Adrenal gland (tissue), 12 donors: ENCODE results near the gene RIPOR1. TPM values are rescaled to one million over a fixed set of nuclear protein-coding genes. Genes with fewer than 3 reads are reported as not detected.

Experiments
- DNase-seq, 7 donors: peaks; one replicate each; pipeline ENCODE4 v3.0.0-alpha.2; 2019 to 2020
- H3K27ac ChIP-seq, 5 donors: fragments of 200-600 bp; sonication (generic) in 4 of 5; 1 replicate in 3 of 5; 2 replicates in 2 of 5; pipeline versions ENCODE4 v1.5.1 to v1.8.0; 2016 to 2020; ENCODE audit warnings: mild to moderate bottlenecking in 1 of 5
- H3K27me3 ChIP-seq: fragments of 200-600 bp; 2 replicates; pipeline ENCODE4 v1.8.0; 2021
- H3K36me3 ChIP-seq, 2 donors: fragments of 200-600 bp; replicated peaks in 1 of 2; 1 replicate in 1 of 2; 2 replicates in 1 of 2; pipeline versions ENCODE4 v1.5.1 to v1.8.0; 2018 to 2022
- H3K4me1 ChIP-seq, 2 donors: fragments of 200-600 bp; replicated peaks in 1 of 2; 1 replicate in 1 of 2; 2 replicates in 1 of 2; pipeline versions ENCODE4 v1.5.1 to v1.8.0; 2018 to 2021
- H3K4me3 ChIP-seq, 4 donors: fragments of 200-600 bp; sonication (generic) in 3 of 4; one replicate each; pipeline ENCODE4 v1.5.1; 2016 to 2018
- H3K9me3 ChIP-seq, 3 donors: fragments of 200-600 bp; sonication (generic) in 1 of 3; replicated peaks in 1 of 3; 1 replicate in 2 of 3; 2 replicates in 1 of 3; pipeline versions ENCODE4 v1.5.1 to v1.8.0; 2016 to 2021
- CTCF ChIP-seq, 6 experiments: fragments of 450-650 bp in 4 of 6; fragments of 200-600 bp in 2 of 6; sonication (generic) in 1 of 6; IDR thresholded peaks; 1 replicate in 5 of 6; 2 replicates in 1 of 6; pipeline versions ENCODE4 v1.5.1 to v1.8.0; 2016 to 2021; ENCODE audit warnings: antibody characterized with exemption in 6 of 6, mild to moderate bottlenecking in 2 of 6, moderate library complexity in 1 of 6
- POLR2A ChIP-seq, 2 donors: fragments of 450-650 bp; IDR thresholded peaks; one replicate each; pipeline ENCODE4 v1.6.1; 2017; ENCODE audit warnings: antibody characterized with exemption in 2 of 2, mild to moderate bottlenecking in 2 of 2, moderate library complexity in 1 of 2
- WGBS, 4 donors: extraction: QIAGEN DNeasy Blood & Tissue Kit in 2 of 4; methylation state at CpG; one replicate each; pipeline versions ENCODE4 v1.1.5 to v1.1.7; 2013 to 2017; 5-methylcytosine and 5-hydroxymethylcytosine counted together
- intact Hi-C, 2 donors: fragments of 100-400 bp; cut with DNase I; formaldehyde crosslinking; loops; one replicate each; pipeline versions ENCODE4 v1.14.1 to v1.15.0; 2022 to 2023
- polyA plus RNA-seq, 3 donors: library from polyadenylated mRNA; stranded (reverse); fragments of 200-250 nt in 2 of 3; fragments of 350-450 nt in 1 of 3; fragmentation: Illumina TruSeq in 1 of 3; extraction: RNeasy Lipid Tissue Mini Kit (QIAGEN cat#74804) in 1 of 3; gene quantifications; one replicate each; pipeline ENCODE4 v1.2.3, GENCODE V29; 2013 to 2014
- total RNA-seq, 9 donors: library from RNA; depleted of rRNA in 4 of 9; stranded (reverse); fragments of >200 nt in 4 of 9; fragments of 120-200 nt in 1 of 9; fragmentation: NEBNext Ultra II Directional in 1 of 9; extraction: Animal tissue kit (Norgen Biotek cat#: 25700) in 1 of 9; gene quantifications; one replicate each; pipeline versions ENCODE4 v1.1.0 to v1.2.4, GENCODE V29; 2013 to 2023
- donor health status: healthy with polysubstance abuse.
- donor health status: Bipolar disorder and iron deficiency.
- donor health status: DM: yes; HTN: yes; CAD: no.
- donor health status: DM: no; HTN: no; CAD: no.
- donor health status: DM: no; HTN: no; CAD: no.
- donor health status: DM: yes; HTN: yes; CAD: no.

Gene RIPOR1
- total and polyA plus RNA-seq, 12 donors: 8.1 to 168 (median 57.7) TPM

GRCh38 chr16:67525176-67525860 lies 3.3 kb upstream of the RIPOR1 start:
- WGBS, 4 donors: 63 to 82% (median 74%) methylated on average over 10 to 11 of the region's 11 CpGs
- intact Hi-C loops: no loop called here
- TF ChIP-seq POLR2A (IDR thresholded peaks at IDR 0.05): no peak
- TF ChIP-seq CTCF (IDR thresholded peaks at IDR 0.05): no peak
- H3K27me3 ChIP-seq: no peaks in the 10 kb centered on the region
- no peaks in the 10 kb centered on the region for H3K9me3 ChIP-seq
- no peak for DNase-seq
- H3K27ac ChIP-seq: no peak overlapping the region
- peaks cover 12 to 19% of the 10 kb centered on the region in 2 donors for H3K4me1 ChIP-seq
- H3K36me3 ChIP-seq: no peaks in the 10 kb centered on the region
- H3K4me3 ChIP-seq: no peak overlapping the region

DNA sequence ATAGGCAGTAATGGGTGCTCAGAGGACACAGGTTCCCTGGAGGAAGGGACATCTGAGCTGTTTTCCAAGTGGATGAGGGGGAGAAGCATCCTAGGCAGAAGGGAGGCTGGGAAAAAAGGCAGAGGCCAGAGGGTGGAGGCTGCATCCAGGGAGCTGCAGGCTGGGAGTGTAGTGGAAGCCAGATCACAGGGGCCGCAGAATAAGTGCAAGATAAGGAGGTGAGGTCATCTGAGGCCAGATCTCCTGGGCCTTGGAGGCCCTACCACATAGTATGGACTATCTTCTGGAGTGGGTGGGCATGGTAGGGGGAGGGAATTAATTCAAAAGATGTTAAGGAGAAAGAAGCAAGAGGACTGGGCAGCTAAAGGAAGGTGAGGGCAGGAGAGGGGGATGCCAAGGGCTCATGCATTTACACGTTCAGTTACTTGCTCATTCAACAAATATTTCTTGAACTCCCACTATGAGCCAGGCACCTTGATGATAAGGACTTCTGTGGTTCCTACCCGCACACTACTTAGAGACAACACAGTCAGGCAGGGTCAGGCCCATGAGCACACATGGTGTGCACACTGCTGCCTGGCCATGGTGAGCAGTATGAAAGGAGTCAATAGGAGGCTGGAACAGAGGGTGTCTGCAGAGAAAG lies 2.4 kb upstream of the RIPOR1 start:
- Histone ChIP-seq H3K36me3 (no peaks in the 10 kb centered on the region), H3K27ac (no peak overlapping the region), H3K27me3 (no peaks in the 10 kb centered on the region), H3K4me3 (no peak overlapping the region), H3K4me1 (peaks cover 17 to 26% of the 10 kb centered on the region in 2 donors), H3K9me3 (no peaks in the 10 kb centered on the region)
- no peak for DNase-seq
- TF ChIP-seq CTCF (IDR thresholded peaks at IDR 0.05) (no peak), POLR2A (IDR thresholded peaks at IDR 0.05) (no peak)
- intact Hi-C loops: no loop called here
- WGBS, 4 donors: 74 to 82% (median 78%) methylated on average over 3 of the region's 3 CpGs

- H3K9me3 ChIP-seq: no peaks in the 10 kb centered on the region
- 0 to 2% (median 1%) methylated on average over 5 to 65 of the region's 65 CpGs for WGBS, 4 donors
- intact Hi-C loops: no loop called here
- H3K4me1 ChIP-seq: peaks cover 23 to 40% of the 10 kb centered on the region in 2 donors
- H3K27me3 ChIP-seq: no peaks in the 10 kb centered on the region
- peak overlapping the region; percentile 48 to 96 (median 79) for H3K27ac ChIP-seq
- TF ChIP-seq CTCF (IDR thresholded peaks at IDR 0.05): no peak
- peak; percentile 17 to 55 for TF ChIP-seq POLR2A (IDR thresholded peaks at IDR 0.05)
- DNase-seq: peak in 4 of 7 donors; percentile 32 to 60 (median 51)
- H3K4me3 ChIP-seq: peak overlapping the region; percentile 35 to 84 (median 64)
- no peaks in the 10 kb centered on the region for H3K36me3 ChIP-seq
Observed at GRCh38 chr16:67528870-67529581, 397 bp downstream of the RIPOR1 start.

- peak overlapping the region; percentile 1 to 84 (median 55) for H3K4me3 ChIP-seq
- 0 to 8% (median 7%) methylated on average over 2 to 16 of the region's 16 CpGs for WGBS, 4 donors
- intact Hi-C loops: no loop called here
- H3K27ac ChIP-seq: peak overlapping the region; percentile 48 to 96 (median 79)
- H3K36me3 ChIP-seq: no peaks in the 10 kb centered on the region
- peak in 2 of 7 donors; percentile 40 to 46 for DNase-seq
- H3K4me1 ChIP-seq: peaks cover 23 to 43% of the 10 kb centered on the region in 2 donors
- no peaks in the 10 kb centered on the region for H3K27me3 ChIP-seq
- no peaks in the 10 kb centered on the region for H3K9me3 ChIP-seq
- TF ChIP-seq POLR2A (IDR thresholded peaks at IDR 0.05) (no peak), CTCF (IDR thresholded peaks at IDR 0.05) (no peak)
Observed at GRCh38 chr16:67529582-67530012, 968 bp downstream of the RIPOR1 start.
